Muscle layer of colon (tissue), 2 donors: Measurements from ENCODE around the gene MTHFSD.

Experiments
- H3K27ac ChIP-seq: one replicate; pipeline ENCODE4 v1.7.0; 2013; ENCODE audit warnings: low read depth, mild to moderate bottlenecking, low read length, moderate library complexity
- H3K27me3 ChIP-seq, 2 donors: one replicate each; pipeline ENCODE4 v1.7.0; 2013; ENCODE audit warnings: low read length in 2 of 2, mild to moderate bottlenecking in 2 of 2; ENCODE audit not compliant: insufficient read depth in 2 of 2, control insufficient read depth in 1 of 2
- H3K36me3 ChIP-seq: one replicate; pipeline ENCODE4 v1.7.0; 2013; ENCODE audit warnings: mild to moderate bottlenecking, low read length; ENCODE audit not compliant: insufficient read depth
- H3K4me1 ChIP-seq: one replicate; pipeline ENCODE4 v1.7.0; 2013; ENCODE audit warnings: mild to moderate bottlenecking, low read length; ENCODE audit not compliant: insufficient read depth
- H3K4me3 ChIP-seq, 2 donors: one replicate each; pipeline ENCODE4 v1.7.0; 2013; ENCODE audit warnings: low read length in 2 of 2, low read depth in 1 of 2, mild to moderate bottlenecking in 1 of 2, moderate library complexity in 1 of 2
- H3K9ac ChIP-seq: one replicate; pipeline ENCODE4 v1.7.0; 2013; ENCODE audit warnings: low read length
- H3K9me3 ChIP-seq: one replicate; pipeline ENCODE4 v1.7.0; 2013; ENCODE audit warnings: mild to moderate bottlenecking, low read length
- donor health status: abdominal sarcoma.
- donor health status: Adenocarcinoma of cecum.

The MTHFSD gene

GRCh38 chr16:86519649-86520316, 35.3 kb downstream of the MTHFSD start:
- H3K9ac ChIP-seq: peak overlapping the region; percentile 13
- peaks cover 34% of the 10 kb centered on the region for H3K4me1 ChIP-seq
- H3K27ac ChIP-seq: peak overlapping the region; percentile 54
- H3K4me3 ChIP-seq: peak overlapping the region in 1 of 2 donors; percentile 45
- H3K36me3 ChIP-seq: peaks cover 4% of the 10 kb centered on the region
- H3K27me3 ChIP-seq: peaks cover 0 to 4% of the 10 kb centered on the region in 2 donors
- no peaks in the 10 kb centered on the region for H3K9me3 ChIP-seq

GRCh38 chr16:86519007-86519648, 35.9 kb downstream of the MTHFSD start:
- peak overlapping the region; percentile 13 for H3K9ac ChIP-seq
- H3K36me3 ChIP-seq: peaks cover 4% of the 10 kb centered on the region
- peaks cover 34% of the 10 kb centered on the region for H3K4me1 ChIP-seq
- peaks cover 0 to 4% of the 10 kb centered on the region in 2 donors for H3K27me3 ChIP-seq
- no peak overlapping the region for H3K27ac ChIP-seq
- H3K9me3 ChIP-seq: no peaks in the 10 kb centered on the region
- H3K4me3 ChIP-seq: peak overlapping the region in 1 of 2 donors; percentile 45

- Histone ChIP-seq H3K4me3 (peak overlapping the region; percentile 69 to 93), H3K36me3 (peaks cover 14% of the 10 kb centered on the region), H3K4me1 (peaks cover 34% of the 10 kb centered on the region), H3K27me3 (peaks cover 0 to 4% of the 10 kb centered on the region in 2 donors), H3K9ac (peak overlapping the region; percentile 85), H3K27ac (peak overlapping the region; percentile 97), H3K9me3 (no peaks in the 10 kb centered on the region)
These were observed 37.3 kb downstream of the MTHFSD start for GRCh38 chr16:86517652-86518258.

GRCh38 chr16:86517033-86517432, 38.0 kb downstream of the MTHFSD start:
- peaks cover 34% of the 10 kb centered on the region for H3K4me1 ChIP-seq
- peak overlapping the region; percentile 85 for H3K9ac ChIP-seq
- H3K27me3 ChIP-seq: peaks cover 0 to 4% of the 10 kb centered on the region in 2 donors
- H3K4me3 ChIP-seq: peak overlapping the region; percentile 69 to 93
- H3K36me3 ChIP-seq: peaks cover 17% of the 10 kb centered on the region
- H3K27ac ChIP-seq: peak overlapping the region; percentile 97
- no peaks in the 10 kb centered on the region for H3K9me3 ChIP-seq

- Histone ChIP-seq H3K4me1 (peaks cover 34% of the 10 kb centered on the region), H3K27me3 (peaks cover 0 to 4% of the 10 kb centered on the region in 2 donors), H3K27ac (peak overlapping the region; percentile 97), H3K9me3 (no peaks in the 10 kb centered on the region), H3K36me3 (peaks cover 17% of the 10 kb centered on the region), H3K9ac (peak overlapping the region; percentile 85), H3K4me3 (peak overlapping the region; percentile 69 to 93)
These were observed 38.4 kb downstream of the MTHFSD start for GRCh38 chr16:86516623-86517003.

- Histone ChIP-seq H3K9ac (peak overlapping the region; percentile 85), H3K4me1 (peaks cover 34% of the 10 kb centered on the region), H3K27me3 (peaks cover 0 to 4% of the 10 kb centered on the region in 2 donors), H3K36me3 (peaks cover 17% of the 10 kb centered on the region), H3K9me3 (no peaks in the 10 kb centered on the region), H3K27ac (peak overlapping the region; percentile 97), H3K4me3 (peak overlapping the region; percentile 69 to 93)
These were observed 39.0 kb downstream of the MTHFSD start for GRCh38 chr16:86515777-86516622.

GRCh38 chr16:86515413-86515776, 39.6 kb downstream of the MTHFSD start:
- Histone ChIP-seq H3K27me3 (peaks cover 0 to 4% of the 10 kb centered on the region in 2 donors), H3K9ac (peak overlapping the region; percentile 85), H3K4me3 (peak overlapping the region; percentile 69 to 93), H3K9me3 (no peaks in the 10 kb centered on the region), H3K36me3 (peaks cover 17% of the 10 kb centered on the region), H3K27ac (peak overlapping the region; percentile 97), H3K4me1 (peaks cover 31% of the 10 kb centered on the region)

GRCh38 chr16:86514481-86515376, 40.3 kb downstream of the MTHFSD start:
- peak overlapping the region; percentile 85 for H3K9ac ChIP-seq
- H3K4me3 ChIP-seq: peak overlapping the region; percentile 69 to 93
- H3K9me3 ChIP-seq: no peaks in the 10 kb centered on the region
- peaks cover 26% of the 10 kb centered on the region for H3K4me1 ChIP-seq
- peaks cover 0 to 4% of the 10 kb centered on the region in 2 donors for H3K27me3 ChIP-seq
- peak overlapping the region; percentile 97 for H3K27ac ChIP-seq
- peaks cover 17% of the 10 kb centered on the region for H3K36me3 ChIP-seq

- H3K27ac ChIP-seq: peak overlapping the region; percentile 97
These were observed 41.4 kb downstream of the MTHFSD start for GRCh38 chr16:86513471-86514277.

More at GRCh38 chr16:86513471-86514277, 41.4 kb downstream of the MTHFSD start:
- Histone ChIP-seq H3K9me3 (no peaks in the 10 kb centered on the region), H3K4me3 (peak overlapping the region; percentile 80 to 93), H3K9ac (peak overlapping the region; percentile 99), H3K4me1 (peaks cover 19% of the 10 kb centered on the region), H3K27me3 (peaks cover 0 to 6% of the 10 kb centered on the region in 2 donors), H3K36me3 (peaks cover 17% of the 10 kb centered on the region)
